HS-5 (cell line): ENCODE results near the gene TRA2A.
"Not testable (repeated sequence)": the region's sequence is repeated elsewhere in the genome, so short reads cannot be mapped to it uniquely, and the experiment has no call there.

ENCODE experiments used
- DNase-seq: peaks from one replicate; pipeline ENCODE4 v3.0.0-alpha.2; 2012; ENCODE audit warnings: low read depth

The TRA2A gene

GRCh38 chr7:23531794-23532489, at the start of gene TRA2A:
TSS of gene TRA2A (minus strand) at chr7:23531981. CDS start at chr7:23531824, 157 bp downstream.
- peak; percentile 80 for DNase-seq

DNA sequence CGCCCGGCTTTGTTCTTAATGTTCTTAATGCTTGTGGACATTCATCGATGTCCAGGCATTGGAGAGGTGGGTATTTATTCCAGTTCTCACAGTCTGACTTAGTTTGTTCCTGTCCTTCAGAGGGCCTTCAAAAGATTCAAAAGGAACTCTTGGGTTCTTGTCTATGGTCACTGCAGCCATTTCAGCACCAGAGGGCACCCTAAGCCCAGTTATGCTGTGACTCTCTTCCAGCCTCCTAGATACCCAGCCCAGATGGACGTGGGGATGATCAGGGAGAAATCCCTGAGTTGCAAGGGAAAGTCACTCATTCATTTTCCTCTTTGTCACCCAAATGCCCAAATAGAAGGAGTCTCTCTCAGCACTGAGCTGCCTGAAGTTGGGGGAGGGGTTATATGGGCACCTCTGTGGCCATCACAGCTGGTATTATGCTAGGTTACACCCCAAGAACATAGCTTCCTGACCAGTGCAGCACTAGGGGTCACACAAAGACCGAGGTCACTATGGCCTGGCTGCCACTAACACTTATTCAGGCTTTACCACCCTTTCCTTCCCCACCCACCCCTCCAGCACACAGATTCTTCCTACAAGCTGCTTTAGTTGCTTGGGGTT, 38.9 kb upstream of the TRA2A start:
- peak; percentile 63 for DNase-seq

DNA sequence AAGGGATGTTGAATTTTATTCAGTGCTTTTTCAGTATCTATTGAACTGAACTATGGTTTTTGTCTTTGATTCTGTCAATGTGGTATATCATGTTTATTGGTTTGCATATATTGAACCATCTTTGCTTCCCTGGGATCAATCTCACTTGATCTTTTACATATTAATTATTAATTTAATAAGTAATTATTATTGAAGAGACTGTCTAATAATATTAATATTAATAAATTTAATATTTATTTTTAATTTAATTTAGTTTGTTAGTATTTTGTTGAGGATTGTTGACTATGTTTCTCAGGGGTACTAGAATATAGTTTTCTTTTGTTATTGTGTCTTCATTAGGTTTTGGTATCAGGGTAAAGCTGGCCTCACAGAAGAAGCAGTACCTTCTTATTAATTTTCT, 26.5 kb upstream of the TRA2A start:
- no peak for DNase-seq

GRCh38 chr7:23547662-23548061, 15.9 kb upstream of the TRA2A start:
- no peak for DNase-seq

- peak; percentile 91 for DNase-seq
These were observed 15.3 kb upstream of the TRA2A start for GRCh38 chr7:23546897-23547572.

DNA sequence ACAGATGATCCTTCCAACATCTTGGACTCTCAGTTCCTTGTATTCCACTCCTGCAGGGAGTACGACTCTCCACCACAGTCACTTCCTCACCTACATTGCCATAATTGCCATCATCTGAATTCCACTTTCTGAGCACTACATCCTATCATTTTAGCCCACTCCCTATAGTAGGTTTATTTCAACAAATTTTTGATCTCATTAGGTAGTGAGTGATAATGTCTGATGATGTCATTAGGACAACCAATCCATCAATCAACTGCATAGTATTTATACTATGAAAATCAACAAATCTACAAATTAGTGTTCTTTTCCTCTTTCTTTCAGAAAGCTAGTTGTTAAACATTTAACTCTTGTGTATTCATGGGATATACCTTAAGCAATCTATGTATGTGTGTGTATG, 13.7 kb upstream of the TRA2A start:
- DNase-seq = no peak

DNA sequence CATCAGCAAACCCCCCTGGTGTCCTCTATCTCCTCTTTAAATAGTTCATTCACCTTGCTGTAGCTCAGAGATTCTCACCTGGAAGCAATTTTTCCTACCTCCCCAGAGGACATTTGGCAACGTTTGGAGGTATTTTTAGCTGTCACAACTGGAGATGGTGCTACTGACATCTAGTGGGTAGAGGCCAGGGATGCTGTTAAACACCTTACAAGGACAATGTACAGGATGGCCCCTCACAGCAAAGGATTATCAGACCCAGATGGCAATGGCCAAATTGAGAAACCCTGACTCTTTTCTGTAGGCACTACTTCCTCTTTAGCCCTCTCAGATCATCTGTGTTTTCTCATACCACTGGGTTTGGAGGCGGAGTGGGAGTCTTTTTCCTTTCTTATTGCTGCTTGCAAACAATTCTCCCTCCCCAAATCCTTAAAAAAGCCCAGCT, 13.2 kb upstream of the TRA2A start:
- peak; percentile 30 for DNase-seq

DNA sequence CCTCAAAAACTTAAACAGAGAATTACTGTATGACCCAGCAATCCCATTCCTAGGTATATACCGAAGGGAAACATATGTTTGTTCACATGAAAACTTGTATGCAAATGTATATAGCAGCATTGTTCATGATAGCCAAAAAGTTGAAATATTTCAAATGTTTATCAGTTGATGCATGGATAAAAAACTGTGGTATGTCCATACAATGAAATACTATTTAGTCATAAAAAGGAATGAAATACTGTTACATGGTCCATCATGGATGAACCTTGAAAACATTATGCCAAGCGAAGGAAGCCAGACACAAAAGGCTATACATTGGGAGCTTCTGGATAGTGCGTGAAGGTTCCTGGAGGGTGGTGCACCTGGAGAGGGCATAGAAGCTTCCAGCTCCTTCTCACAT, 11.0 kb upstream of the TRA2A start:
- DNase-seq = no peak

DNA sequence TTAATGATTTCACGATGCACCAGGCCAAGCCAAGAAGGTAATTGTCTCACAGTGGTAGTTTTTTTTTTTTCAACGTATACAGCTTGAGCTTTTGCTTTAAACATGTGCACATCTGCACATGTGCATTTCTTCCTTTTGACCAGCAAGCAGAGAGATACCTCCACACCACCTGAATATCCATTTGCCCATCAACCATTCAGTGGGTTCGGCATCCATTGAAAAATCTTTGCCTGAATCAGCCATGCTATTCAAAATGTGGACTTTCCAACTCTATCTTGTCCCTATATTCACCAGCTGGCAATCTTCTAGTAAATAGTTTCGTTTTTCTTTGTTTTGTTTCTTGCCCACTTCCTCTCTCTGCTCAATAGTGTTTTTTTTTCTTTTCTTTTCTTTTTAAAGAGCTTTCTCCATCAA, 7.7 kb upstream of the TRA2A start:
- DNase-seq = no peak

- DNase-seq = no peak
These were observed 6.5 kb upstream of the TRA2A start for GRCh38 chr7:23538301-23538700.

DNA sequence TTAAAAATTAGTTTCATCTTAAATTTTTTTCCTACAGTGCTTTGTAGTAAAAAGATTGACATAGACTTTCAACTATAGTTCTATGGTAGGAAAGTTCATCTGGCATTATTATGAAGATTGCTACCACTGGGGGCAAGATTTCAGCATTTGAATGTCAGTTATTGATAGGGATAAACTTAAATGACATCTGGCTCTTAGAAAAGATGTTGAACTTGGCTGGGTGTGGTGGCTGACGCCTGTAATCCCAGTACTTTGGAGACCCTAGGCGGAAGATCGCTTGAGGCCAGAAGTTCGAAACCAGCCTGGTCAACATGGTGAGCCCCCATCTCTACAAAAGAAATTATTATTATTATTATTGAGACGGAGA, 1.4 kb upstream of the TRA2A start:
- no peak for DNase-seq

DNA sequence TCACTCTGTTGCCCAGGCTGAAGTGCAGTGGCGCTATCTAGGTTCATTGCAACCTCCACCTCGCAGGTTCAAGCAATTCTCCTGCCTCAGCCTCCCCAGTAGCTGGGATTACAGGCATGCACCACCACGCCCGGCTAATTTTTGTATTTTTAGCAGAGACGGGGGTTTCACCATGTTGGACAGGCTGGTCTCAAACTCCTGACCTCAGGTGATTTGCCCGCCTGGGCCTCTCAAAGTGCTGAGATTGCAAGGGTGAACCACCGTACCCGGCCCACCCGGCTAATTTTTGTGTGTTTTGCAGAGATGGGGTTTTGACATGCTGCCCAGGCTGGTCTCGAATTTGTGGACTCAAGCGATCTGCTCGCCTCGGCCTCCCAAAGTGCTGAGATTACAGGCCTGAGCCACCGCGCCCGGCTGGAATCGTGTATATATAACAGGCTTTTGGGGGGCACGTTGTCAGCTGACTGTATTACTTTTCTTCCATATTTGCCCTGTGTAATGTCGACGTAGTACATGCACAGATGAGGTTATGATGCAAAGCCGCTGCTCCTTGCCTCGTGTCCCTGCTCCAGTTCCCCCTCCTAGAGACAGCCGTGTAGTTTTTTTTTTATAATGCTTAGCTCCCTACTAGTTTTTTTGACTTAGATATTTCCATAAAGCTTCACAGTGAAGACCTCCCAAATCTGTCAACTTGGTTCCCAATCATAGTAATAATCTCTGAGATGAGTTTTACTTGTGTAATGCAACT, 883 bp upstream of the TRA2A start:
- no peak for DNase-seq

DNA sequence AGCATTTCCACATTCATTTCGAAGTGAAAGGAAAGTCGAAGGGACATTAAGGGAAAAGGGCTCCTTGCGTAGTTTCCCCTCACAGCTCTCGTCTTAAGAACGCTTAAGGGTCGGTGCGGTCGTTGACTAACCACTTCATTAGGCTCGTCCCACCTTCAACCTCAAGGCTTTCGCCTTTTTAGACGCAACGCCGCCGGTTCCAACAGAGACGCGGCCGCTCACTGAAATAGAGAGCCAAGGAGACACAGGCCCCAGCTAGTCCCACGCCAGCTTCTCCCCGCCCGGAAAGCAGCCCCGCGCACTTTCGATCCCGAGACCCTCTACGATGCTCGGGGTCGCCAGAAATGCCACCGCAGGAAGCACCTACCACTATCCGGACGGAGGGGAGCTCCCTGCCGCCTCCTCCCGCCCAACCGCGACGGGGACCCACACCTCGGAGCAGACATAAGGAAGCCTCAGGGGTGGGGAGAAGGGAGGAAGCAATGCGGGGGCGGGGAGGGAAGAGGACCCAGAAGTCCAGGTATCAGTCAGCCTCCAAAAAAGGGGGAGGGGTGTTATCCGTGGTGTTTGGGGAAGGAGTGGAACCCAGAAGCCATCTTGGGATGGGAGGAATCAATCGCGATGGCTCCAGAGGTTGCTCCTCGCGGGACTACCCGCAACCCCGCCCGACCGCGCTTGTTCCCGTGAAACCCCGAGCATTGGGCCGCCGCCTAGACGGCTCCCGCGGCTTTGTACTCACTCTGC, 559 bp downstream of the TRA2A start:
- DNase-seq = peak; percentile 20

DNA sequence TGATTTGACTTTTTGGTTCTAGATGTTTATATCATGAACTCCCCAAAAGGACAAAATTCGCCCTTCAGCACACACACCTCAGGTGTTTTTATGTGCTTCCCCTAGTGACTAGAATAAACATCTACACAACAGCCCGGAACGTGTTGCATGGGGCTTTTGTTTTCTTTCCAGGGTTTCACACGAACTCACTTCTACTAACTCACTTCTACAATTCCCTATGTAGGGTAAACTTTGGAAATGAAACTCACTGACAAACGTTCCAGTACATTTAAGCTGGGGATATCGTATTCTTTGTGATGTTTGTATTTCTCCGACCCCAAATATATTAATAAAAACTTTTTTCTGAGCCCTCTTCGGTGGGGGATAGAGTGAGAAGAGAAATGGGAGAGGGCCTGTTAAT, 1.4 kb downstream of the TRA2A start:
- DNase-seq = no peak

DNA sequence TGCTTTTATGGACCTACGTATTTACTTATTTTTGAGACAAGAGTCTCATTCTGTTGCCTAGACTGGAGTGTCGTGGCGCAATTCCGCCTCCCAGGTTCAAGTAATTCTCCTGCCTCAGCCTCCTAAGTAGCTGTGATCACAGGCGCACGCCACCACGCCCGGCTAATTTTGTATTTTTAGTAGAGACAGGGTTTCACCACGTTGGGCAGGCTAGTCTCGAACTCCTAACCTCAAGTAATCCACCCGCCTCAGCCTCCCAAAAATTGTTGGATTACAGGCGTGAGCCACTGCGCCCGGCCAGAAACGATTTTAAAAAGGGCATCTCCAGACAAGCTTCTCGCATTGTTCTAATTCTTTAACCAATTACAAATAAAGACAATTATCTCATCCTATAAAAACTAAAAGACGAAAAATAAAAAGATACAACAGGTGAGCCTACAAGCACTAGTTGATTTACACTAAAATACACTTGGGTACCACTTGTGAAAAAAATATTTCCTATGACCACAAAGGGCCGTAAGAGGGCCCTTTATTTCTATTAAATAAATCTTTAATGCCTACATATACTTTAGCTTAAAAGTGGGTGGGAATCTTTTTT, 2.4 kb downstream of the TRA2A start:
- DNase-seq = no peak

- not testable (repeated sequence) for DNase-seq
These were observed 6.2 kb downstream of the TRA2A start for GRCh38 chr7:23525611-23526010.

DNA sequence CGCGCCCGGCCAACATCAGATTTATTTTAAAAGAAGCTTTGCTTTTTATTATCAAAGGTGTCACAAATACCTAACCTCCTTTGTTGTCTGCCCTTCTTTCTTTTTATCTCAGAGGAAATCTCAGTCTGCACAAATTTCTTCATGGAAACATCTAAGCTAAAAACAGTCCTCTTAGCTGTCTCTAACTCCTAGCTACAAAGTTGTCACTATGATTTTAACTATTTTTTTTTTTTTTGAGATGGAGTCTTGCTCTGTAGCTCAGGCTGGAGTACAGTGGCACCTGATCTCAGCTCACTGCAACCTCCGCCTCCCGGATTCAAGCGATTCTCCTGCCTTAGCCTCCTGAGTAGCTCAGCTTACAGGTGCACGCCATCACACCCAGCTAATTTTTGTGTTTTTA, 7.3 kb downstream of the TRA2A start:
- no peak for DNase-seq

GRCh38 chr7:23523486-23524075, 8.2 kb downstream of the TRA2A start:
- no peak for DNase-seq

DNA sequence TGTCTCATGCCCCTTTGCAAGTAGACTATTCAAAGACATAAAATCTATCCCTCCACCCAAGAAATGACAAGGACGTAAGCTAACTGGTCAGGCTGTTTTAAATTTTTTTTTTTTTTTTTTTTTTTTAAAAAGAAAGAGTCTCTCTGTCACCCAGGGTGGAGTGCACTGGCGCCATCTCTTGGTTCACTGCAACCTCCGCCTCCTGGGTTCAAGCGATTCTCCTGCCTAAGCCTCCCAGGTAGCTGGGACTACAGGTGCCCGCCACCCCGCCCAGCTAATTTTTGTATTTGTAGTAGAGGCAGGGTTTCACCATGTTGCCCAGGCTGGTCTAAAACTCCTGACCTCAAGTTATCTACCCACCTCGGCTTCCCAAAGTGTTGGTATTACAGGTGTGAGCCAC, 11.2 kb downstream of the TRA2A start:
- no peak for DNase-seq

DNA sequence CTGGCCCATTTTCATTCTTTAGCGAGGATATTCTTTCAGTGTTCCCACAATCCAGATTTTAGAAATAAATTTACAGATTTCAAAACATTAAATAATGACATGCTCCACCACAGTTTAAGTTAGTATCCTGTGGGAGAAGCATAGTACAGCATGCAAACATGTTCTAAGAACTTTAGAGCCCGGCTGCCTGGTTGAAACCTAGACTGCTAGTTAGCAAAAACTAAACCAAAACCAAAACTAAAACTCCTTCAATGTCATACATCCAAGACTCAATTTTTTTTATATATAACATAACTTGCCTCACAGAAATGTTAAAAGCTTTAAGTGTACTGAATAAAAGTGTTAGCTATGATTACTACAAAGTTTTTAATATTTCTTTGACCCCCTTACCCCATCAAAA, 17.0 kb downstream of the TRA2A start:
- DNase-seq = no peak

DNA sequence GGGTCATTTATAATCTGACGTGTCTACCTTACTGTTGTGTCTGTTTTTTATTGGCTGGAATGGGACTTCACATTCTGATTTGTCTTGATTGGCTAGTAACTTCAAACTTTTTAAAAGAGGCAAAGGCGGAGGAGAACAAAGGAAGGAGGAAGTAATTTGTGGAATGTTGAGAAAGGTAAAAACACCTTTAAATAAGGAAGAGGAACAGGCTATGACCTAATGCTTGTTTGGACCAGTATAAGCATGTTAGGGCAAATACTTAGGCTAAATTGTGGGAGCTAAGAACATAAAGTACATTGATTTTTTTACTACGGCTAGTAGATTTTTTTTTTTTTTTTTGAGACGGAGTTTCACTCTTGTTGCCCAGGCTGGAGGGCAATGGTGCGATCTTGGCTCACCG, 18.0 kb downstream of the TRA2A start:
- DNase-seq = not testable (repeated sequence)
